ENCODE results near the gene ERBB2. TPM values are rescaled to one million over a fixed set of nuclear protein-coding genes. Genes with fewer than 3 reads are reported as not detected.

The ERBB2 gene
- total RNA-seq, 1 donor from 2014 or later = 75.2 TPM

GRCh38 chr17:39775031-39775430 is 75.2 kb downstream of the ERBB2 start:
- Histone ChIP-seq H2AFZ (replicated peaks) (no peak overlapping the region), H3K27me3 (no peaks in the 10 kb centered on the region), H3K4me2 (no peak overlapping the region), H4K20me1 (ENCODE audit: low read depth) (no peaks in the 10 kb centered on the region), H3F3A (ENCODE audit: low read depth) (no peaks in the 10 kb centered on the region), H3K79me2 (ENCODE audit: low read depth) (no peaks in the 10 kb centered on the region), H3K4me1 (no peaks in the 10 kb centered on the region), H3K9me3 (ENCODE audit: low read depth) (no peaks in the 10 kb centered on the region), H3K36me3 (no peaks in the 10 kb centered on the region), H3K9ac (no peak overlapping the region), H3K27ac (no peak overlapping the region), H3K4me3 (no peak overlapping the region)
- no peak overlapping the region for H3K27ac Mint-ChIP-seq
- peaks cover 2% of the 10 kb centered on the region for H3K27me3 Mint-ChIP-seq (ENCODE audit: insufficient read depth, low read depth)
- no peaks in the 10 kb centered on the region for H3K36me3 Mint-ChIP-seq
- no peaks in the 10 kb centered on the region for H3K9me3 Mint-ChIP-seq
- no peak for TF ChIP-seq EZH2 (IDR thresholded peaks at IDR 0.05)
- TF ChIP-seq EZH2phosphoT487 (IDR thresholded peaks at IDR 0.05) = no peak
- TF ChIP-seq CTCF (IDR thresholded peaks at IDR 0.05) = no peak
- DNase-seq (ENCODE audit: low spot score) = no peak
- peaks cover 3% of the 10 kb centered on the region for H3K4me1 Mint-ChIP-seq
- H3K4me3 Mint-ChIP-seq = no peak overlapping the region

- Mint-ChIP-seq H3K9me3 (no peaks in the 10 kb centered on the region), H3K4me3 (no peak overlapping the region), H3K27me3 (ENCODE audit: insufficient read depth, low read depth) (peaks cover 2% of the 10 kb centered on the region), H3K4me1 (peaks cover 3% of the 10 kb centered on the region), H3K27ac (no peak overlapping the region), H3K36me3 (no peaks in the 10 kb centered on the region)
- Histone ChIP-seq H3K4me2 (no peak overlapping the region), H3K79me2 (ENCODE audit: low read depth) (no peaks in the 10 kb centered on the region), H3F3A (ENCODE audit: low read depth) (no peaks in the 10 kb centered on the region), H3K27me3 (no peaks in the 10 kb centered on the region), H3K27ac (no peak overlapping the region), H3K4me3 (no peak overlapping the region), H3K36me3 (no peaks in the 10 kb centered on the region), H3K9ac (no peak overlapping the region), H2AFZ (replicated peaks) (no peak overlapping the region), H3K9me3 (ENCODE audit: low read depth) (no peaks in the 10 kb centered on the region), H4K20me1 (ENCODE audit: low read depth) (no peaks in the 10 kb centered on the region), H3K4me1 (peaks cover 3% of the 10 kb centered on the region)
- no peak for DNase-seq (ENCODE audit: low spot score)
- no peak for TF ChIP-seq EZH2phosphoT487 (IDR thresholded peaks at IDR 0.05)
- TF ChIP-seq CTCF (IDR thresholded peaks at IDR 0.05) = no peak
- TF ChIP-seq EZH2 (IDR thresholded peaks at IDR 0.05) = no peak
Observed at GRCh38 chr17:39776252-39776651, 76.4 kb downstream of the ERBB2 start.

GRCh38 chr17:39777534-39778365 is 77.9 kb downstream of the ERBB2 start:
- Histone ChIP-seq H3K4me3 (no peak overlapping the region), H3K79me2 (ENCODE audit: low read depth) (no peaks in the 10 kb centered on the region), H3K27ac (no peak overlapping the region), H3K4me1 (peaks cover 5% of the 10 kb centered on the region), H4K20me1 (ENCODE audit: low read depth) (no peaks in the 10 kb centered on the region), H2AFZ (replicated peaks) (peak overlapping the region; percentile 32), H3K4me2 (no peak overlapping the region), H3K9me3 (ENCODE audit: low read depth) (no peaks in the 10 kb centered on the region), H3F3A (ENCODE audit: low read depth) (no peaks in the 10 kb centered on the region), H3K9ac (no peak overlapping the region), H3K36me3 (no peaks in the 10 kb centered on the region), H3K27me3 (no peaks in the 10 kb centered on the region)
- no peak overlapping the region for H3K27ac Mint-ChIP-seq
- no peaks in the 10 kb centered on the region for H3K9me3 Mint-ChIP-seq
- no peak for DNase-seq (ENCODE audit: low spot score)
- peaks cover 2% of the 10 kb centered on the region for H3K27me3 Mint-ChIP-seq (ENCODE audit: insufficient read depth, low read depth)
- H3K4me1 Mint-ChIP-seq = no peaks in the 10 kb centered on the region
- H3K36me3 Mint-ChIP-seq = no peaks in the 10 kb centered on the region
- no peak for TF ChIP-seq CTCF (IDR thresholded peaks at IDR 0.05)
- TF ChIP-seq EZH2phosphoT487 (IDR thresholded peaks at IDR 0.05) = no peak
- TF ChIP-seq EZH2 (IDR thresholded peaks at IDR 0.05) = no peak
- no peak overlapping the region for H3K4me3 Mint-ChIP-seq

Small RNAs within 50 kb of the gene (microRNA-seq; reads per million reads assigned to microRNA genes)
- 0.73 reads per million for gene MIR4728

Small RNAs within 50 kb of the gene (small RNA-seq; reads per million reads assigned to genes)
- not detected for gene MIR4728

Other genes with a start within 250 kb of the ERBB2 start
- gene MED1, start 248.8 kb upstream of the ERBB2 start, total RNA-seq (ENCODE audit: low replicate concordance) = 30.0 and 35.6 TPM in 2 replicates
- 44.1 and 45.0 TPM in 2 replicates for gene CDK12, start 238.6 kb upstream of the ERBB2 start, total RNA-seq (ENCODE audit: low replicate concordance)
- not detected in 2 replicates for gene NEUROD2, start 92.1 kb upstream of the ERBB2 start, total RNA-seq (ENCODE audit: low replicate concordance)
- gene PPP1R1B, start 73.1 kb upstream of the ERBB2 start, total RNA-seq (ENCODE audit: low replicate concordance) = 0.90 TPM in 1 of 2 replicates, not detected in the other
- gene STARD3, start 62.9 kb upstream of the ERBB2 start, total RNA-seq (ENCODE audit: low replicate concordance) = 21.5 and 54.9 TPM in 2 replicates
- gene TCAP, start 34.7 kb upstream of the ERBB2 start, total RNA-seq (ENCODE audit: low replicate concordance) = 0.19 and 1.3 TPM in 2 replicates
- 0.28 TPM in 1 of 2 replicates, not detected in the other for gene PNMT, start 31.6 kb upstream of the ERBB2 start, total RNA-seq (ENCODE audit: low replicate concordance)
- gene PGAP3, start 12.0 kb upstream of the ERBB2 start, total RNA-seq (ENCODE audit: low replicate concordance) = 6.6 and 26.1 TPM in 2 replicates
- 20.1 and 27.6 TPM in 2 replicates for gene MIEN1, start 30.5 kb downstream of the ERBB2 start, total RNA-seq (ENCODE audit: low replicate concordance)
- gene GRB7, start 37.9 kb downstream of the ERBB2 start, total RNA-seq (ENCODE audit: low replicate concordance) = 6.0 and 8.0 TPM in 2 replicates
- under 0.01 TPM in 1 of 2 replicates, not detected in the other for gene IKZF3, start 164.2 kb downstream of the ERBB2 start, total RNA-seq (ENCODE audit: low replicate concordance)
- not detected in 2 replicates for gene ZPBP2, start 168.1 kb downstream of the ERBB2 start, total RNA-seq (ENCODE audit: low replicate concordance)
- gene GSDMB, start 218.6 kb downstream of the ERBB2 start, total RNA-seq (ENCODE audit: low replicate concordance) = 15.2 and 20.2 TPM in 2 replicates
- 29.3 and 47.1 TPM in 2 replicates for gene ORMDL3, start 227.5 kb downstream of the ERBB2 start, total RNA-seq (ENCODE audit: low replicate concordance)
- gene LRRC3C, start 227.7 kb downstream of the ERBB2 start, total RNA-seq (ENCODE audit: low replicate concordance) = not detected in 2 replicates

Data from neural progenitor cell (in vitro differentiated cells).